OCI-LY1 (cell line): ENCODE results near the gene ARHGDIB.

ENCODE experiments used
- H2AFZ ChIP-seq: fragments of 200-600 bp; sonication (generic), shearing (Covaris generic); 2 replicates; pipeline ENCODE4 v1.6.0; 2014; ENCODE audit warnings: antibody characterized with exemption, mild to moderate bottlenecking, low read length
- H3F3A ChIP-seq: fragments of 200-600 bp; sonication (generic), shearing (Covaris generic); 2 replicates; pipeline ENCODE4 v1.6.0; 2014; ENCODE audit warnings: mild to moderate bottlenecking, antibody characterized with exemption, low read length, moderate library complexity; ENCODE audit not compliant: insufficient read depth
- H3K27ac ChIP-seq: fragments of 200-600 bp; sonication (generic); 2 replicates; pipeline ENCODE4 v1.5.1; 2014; ENCODE audit warnings: low read length, mixed run types, mild to moderate bottlenecking, low read depth; ENCODE audit not compliant: poor library complexity, severe bottlenecking
- H3K27me3 ChIP-seq: fragments of 200-600 bp; sonication (generic); 2 replicates; pipeline ENCODE4 v1.6.0; 2014; ENCODE audit warnings: antibody characterized with exemption, mild to moderate bottlenecking, low read length, moderate library complexity; ENCODE audit not compliant: insufficient read depth
- H3K36me3 ChIP-seq: fragments of 200-600 bp; sonication (generic); 2 replicates; pipeline ENCODE4 v1.6.1; 2014; ENCODE audit warnings: mild to moderate bottlenecking, antibody characterized with exemption, low read length, moderate library complexity, mixed read lengths; ENCODE audit not compliant: insufficient read depth
- H3K4me1 ChIP-seq: fragments of 200-600 bp; sonication (generic); 2 replicates; pipeline ENCODE4 v1.5.1; 2014; ENCODE audit warnings: mild to moderate bottlenecking, low read length, moderate library complexity; ENCODE audit not compliant: insufficient read depth, severe bottlenecking
- H3K4me2 ChIP-seq: fragments of 200-600 bp; sonication (generic), shearing (Covaris generic); 2 replicates; pipeline ENCODE4 v1.6.1; 2014; ENCODE audit warnings: low read length
- H3K4me3 ChIP-seq: fragments of 200-600 bp; sonication (generic); 2 replicates; pipeline ENCODE4 v1.5.1; 2014; ENCODE audit warnings: low read length, low read depth, mild to moderate bottlenecking, mixed read lengths; ENCODE audit not compliant: poor library complexity, severe bottlenecking
- H3K79me2 ChIP-seq: fragments of 200-600 bp; shearing (Covaris generic); 2 replicates; pipeline ENCODE4 v1.6.1; 2016; ENCODE audit warnings: mixed run types, low read length, mixed read lengths; ENCODE audit not compliant: insufficient read depth
- H3K9ac ChIP-seq: fragments of 200-600 bp; sonication (generic), shearing (Covaris generic); 2 replicates; pipeline ENCODE4 v1.6.1; 2014; ENCODE audit warnings: mild to moderate bottlenecking, low read length, mixed read lengths
- H3K9me2 ChIP-seq: fragments of 200-600 bp; sonication (generic), shearing (Covaris generic); 2 replicates; pipeline ENCODE4 v1.6.1; 2014; ENCODE audit warnings: low read depth, mild to moderate bottlenecking, low read length, mixed read lengths
- H3K9me3 ChIP-seq: fragments of 200-600 bp; shearing (Covaris generic); 2 replicates; pipeline ENCODE4 v1.6.1; 2014; ENCODE audit warnings: low read length, mixed read lengths
- H4K20me1 ChIP-seq: fragments of 200-600 bp; sonication (generic), shearing (Covaris generic); 2 replicates; pipeline ENCODE4 v1.6.0; 2016; ENCODE audit warnings: mild to moderate bottlenecking, low read length; ENCODE audit not compliant: insufficient read depth
- EZH2 ChIP-seq: fragments of 200-600 bp; sonication (generic), shearing (Covaris generic); IDR thresholded peaks from 2 replicates; pipeline ENCODE4 v1.8.0; 2017; ENCODE audit warnings: borderline replicate concordance, mixed run types, mild to moderate bottlenecking, antibody characterized with exemption, low read length, moderate library complexity, mixed read lengths
- TF ChIP-seq, protein P1 (sequence below): fragments of 200-600 bp; sonication (generic), shearing (Covaris generic); IDR thresholded peaks from 2 replicates; pipeline ENCODE4 v1.5.1; 2017; ENCODE audit warnings: mild to moderate bottlenecking, antibody characterized with exemption, low read length, moderate library complexity, mixed read lengths

ARHGDIB gene

DNA sequence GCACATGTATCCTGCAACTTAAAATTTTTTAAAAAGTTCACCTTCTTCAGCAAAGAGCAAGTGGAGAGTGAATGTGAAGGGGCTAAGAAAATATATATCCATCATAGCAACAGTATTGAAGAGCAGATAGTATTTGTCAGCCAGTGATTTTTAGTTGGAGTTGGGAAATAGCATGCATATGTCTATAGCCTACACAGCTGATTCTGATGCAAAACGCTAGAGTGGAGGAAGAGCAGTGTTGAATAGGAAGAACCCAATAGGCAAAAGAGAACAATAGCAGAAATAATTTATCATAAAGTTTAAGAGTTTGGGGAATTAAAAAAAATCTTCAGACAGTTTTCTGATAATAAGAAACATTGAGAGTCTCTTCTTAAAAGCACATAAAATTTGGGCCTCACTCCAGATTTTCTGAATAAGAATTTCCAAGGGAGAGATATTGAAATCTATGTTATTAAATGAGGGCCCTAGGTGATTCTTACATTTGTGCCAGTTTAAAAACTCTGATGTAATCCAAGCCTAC is 23.4 kb upstream of the ARHGDIB start:
- TF ChIP-seq, protein P1, sequence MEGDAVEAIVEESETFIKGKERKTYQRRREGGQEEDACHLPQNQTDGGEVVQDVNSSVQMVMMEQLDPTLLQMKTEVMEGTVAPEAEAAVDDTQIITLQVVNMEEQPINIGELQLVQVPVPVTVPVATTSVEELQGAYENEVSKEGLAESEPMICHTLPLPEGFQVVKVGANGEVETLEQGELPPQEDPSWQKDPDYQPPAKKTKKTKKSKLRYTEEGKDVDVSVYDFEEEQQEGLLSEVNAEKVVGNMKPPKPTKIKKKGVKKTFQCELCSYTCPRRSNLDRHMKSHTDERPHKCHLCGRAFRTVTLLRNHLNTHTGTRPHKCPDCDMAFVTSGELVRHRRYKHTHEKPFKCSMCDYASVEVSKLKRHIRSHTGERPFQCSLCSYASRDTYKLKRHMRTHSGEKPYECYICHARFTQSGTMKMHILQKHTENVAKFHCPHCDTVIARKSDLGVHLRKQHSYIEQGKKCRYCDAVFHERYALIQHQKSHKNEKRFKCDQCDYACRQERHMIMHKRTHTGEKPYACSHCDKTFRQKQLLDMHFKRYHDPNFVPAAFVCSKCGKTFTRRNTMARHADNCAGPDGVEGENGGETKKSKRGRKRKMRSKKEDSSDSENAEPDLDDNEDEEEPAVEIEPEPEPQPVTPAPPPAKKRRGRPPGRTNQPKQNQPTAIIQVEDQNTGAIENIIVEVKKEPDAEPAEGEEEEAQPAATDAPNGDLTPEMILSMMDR: no peak
- no peak for TF ChIP-seq EZH2
- no peak overlapping the region for H3K9ac ChIP-seq
- no peaks in the 10 kb centered on the region for H3K36me3 ChIP-seq
- no peak overlapping the region for H3K4me3 ChIP-seq
- H3K9me2 ChIP-seq: no peaks in the 10 kb centered on the region
- no peaks in the 10 kb centered on the region for H3K79me2 ChIP-seq
- H3K4me1 ChIP-seq: peaks cover 13% of the 10 kb centered on the region
- H3K9me3 ChIP-seq: no peaks in the 10 kb centered on the region
- H2AFZ ChIP-seq: no peak overlapping the region
- H3K27ac ChIP-seq: no peak overlapping the region
- no peaks in the 10 kb centered on the region for H3F3A ChIP-seq
- H3K27me3 ChIP-seq: no peaks in the 10 kb centered on the region
- no peaks in the 10 kb centered on the region for H4K20me1 ChIP-seq
- H3K4me2 ChIP-seq: no peak overlapping the region

DNA sequence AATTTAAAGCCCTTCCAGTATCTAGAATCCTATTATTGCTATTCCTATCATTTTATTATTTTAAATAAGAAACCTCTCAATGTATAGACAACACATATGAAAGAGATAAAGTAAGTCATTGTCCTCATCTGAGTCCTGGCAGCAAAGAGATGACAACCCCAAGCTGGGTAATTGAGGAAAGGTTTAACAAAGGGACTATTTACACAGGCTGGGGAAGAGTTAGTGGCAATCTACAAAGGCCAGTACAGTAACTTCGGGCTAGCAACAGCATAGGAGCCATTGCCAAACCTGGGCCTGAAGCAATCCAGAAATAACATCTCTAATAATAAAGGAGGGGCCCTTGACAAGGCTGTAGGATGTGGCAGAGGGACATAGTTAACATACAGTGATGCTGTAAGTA is 22.6 kb upstream of the ARHGDIB start:
- no peak overlapping the region for H3K9ac ChIP-seq
- H3K9me3 ChIP-seq: no peaks in the 10 kb centered on the region
- H3K27ac ChIP-seq: no peak overlapping the region
- H3F3A ChIP-seq: no peaks in the 10 kb centered on the region
- no peak for TF ChIP-seq EZH2
- TF ChIP-seq, protein P1: no peak
- no peaks in the 10 kb centered on the region for H4K20me1 ChIP-seq
- H3K4me2 ChIP-seq: no peak overlapping the region
- no peaks in the 10 kb centered on the region for H3K36me3 ChIP-seq
- H3K9me2 ChIP-seq: no peaks in the 10 kb centered on the region
- H2AFZ ChIP-seq: no peak overlapping the region
- no peak overlapping the region for H3K4me3 ChIP-seq
- peaks cover 6% of the 10 kb centered on the region for H3K4me1 ChIP-seq
- no peaks in the 10 kb centered on the region for H3K27me3 ChIP-seq
- no peaks in the 10 kb centered on the region for H3K79me2 ChIP-seq

DNA sequence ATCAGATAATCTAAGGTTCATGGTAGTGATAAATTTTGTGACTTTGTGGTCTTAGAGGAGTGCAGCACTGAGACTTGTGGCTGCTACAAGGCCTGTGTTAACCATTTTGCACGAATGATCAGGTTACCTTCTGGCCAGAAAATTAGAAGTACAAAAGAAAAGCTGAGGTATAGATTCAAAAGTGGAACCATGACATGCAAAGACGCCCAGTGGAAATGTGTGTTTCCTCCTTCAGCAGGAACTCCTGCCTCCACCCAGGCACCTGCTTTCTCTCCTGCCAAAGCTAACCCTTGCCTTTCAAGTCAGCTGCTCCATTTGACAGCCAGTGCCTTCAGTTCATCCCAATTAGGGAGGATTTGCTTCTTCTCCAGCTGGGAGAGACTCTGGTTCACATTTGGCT is 21.6 kb upstream of the ARHGDIB start:
- Histone ChIP-seq H3K4me1 (peaks cover 6% of the 10 kb centered on the region), H4K20me1 (no peaks in the 10 kb centered on the region), H2AFZ (0 out of 2 replicates have a peak overlapping the region, but pooled peaks have one; percentile 58), H3K9ac (no peak overlapping the region), H3K9me2 (no peaks in the 10 kb centered on the region), H3F3A (no peaks in the 10 kb centered on the region), H3K4me3 (no peak overlapping the region), H3K36me3 (no peaks in the 10 kb centered on the region), H3K4me2 (no peak overlapping the region), H3K79me2 (no peaks in the 10 kb centered on the region), H3K27ac (no peak overlapping the region), H3K9me3 (no peaks in the 10 kb centered on the region), H3K27me3 (no peaks in the 10 kb centered on the region)
- TF ChIP-seq, protein P1: no peak
- no peak for TF ChIP-seq EZH2
